ENCODE measurements around the gene MUC2. TPM values are rescaled to one million over a fixed set of nuclear protein-coding genes. Genes with fewer than 3 reads are reported as not detected.

MUC2 gene
- total and polyA plus RNA-seq, 9 of the 15 experiments (the other 6 are each of a cell fraction or from before 2014, with no cell fraction given), result under 0.01 to 0.18 TPM; not detected in 7

DNA sequence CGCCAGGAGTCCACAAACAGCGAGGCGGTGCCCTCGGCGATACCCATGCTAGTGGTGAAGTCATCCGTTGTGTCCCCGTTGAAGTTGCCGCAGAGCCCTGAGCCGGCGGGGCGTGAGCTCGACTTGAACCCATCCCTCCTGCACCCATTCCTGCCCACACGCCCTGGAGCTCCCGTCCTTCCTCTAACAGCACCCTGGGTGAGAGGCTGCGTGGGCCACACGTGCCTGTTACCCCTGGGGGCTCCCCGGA lies 46.5 kb upstream of the MUC2 start:
- DNase-seq (ENCODE audit: extremely low read depth in 1 of 4, low spot score in 3 of 4), result no peak
- no peak for FAIRE-seq
- POLR2A ChIA-PET, result interaction anchor here (0.7 kb wide), 1 partner anchor 197 kb away, joined by 3 read pairs; no protein-coding TSS in a partner anchor
- Histone ChIP-seq H3K4me2 (ENCODE audit: insufficient read depth, low read length) (no peak overlapping the region), H4K20me1 (replicated peaks; ENCODE audit: control insufficient read depth, insufficient read depth, low read length) (no peaks in the 10 kb centered on the region; the same call in 1 of the 2 replicates), H3K36me3 (ENCODE audit: control insufficient read depth, insufficient read depth, low read length) (no peaks in the 10 kb centered on the region), H3K9me1 (ENCODE audit: control insufficient read depth, insufficient read depth, low read length) (peaks cover 2% of the 10 kb centered on the region), H3K9ac (ENCODE audit: insufficient read depth in 1 of 2, low read depth in 2 of 2, low read length in 2 of 2) (no peak overlapping the region), H3K27ac (ENCODE audit: extremely low read depth, low read depth, low read length) (no peak overlapping the region), H3K4me1 (replicated peaks in 1 of 2; ENCODE audit: control insufficient read depth in 2 of 2, insufficient read depth in 2 of 2, low read length in 2 of 2) (peaks cover 0 to 70% of the 10 kb centered on the region in 2 experiments; a peak in 2 of 5 replicates), H3K4me3 (no peak overlapping the region), H3K9me3 (replicated peaks; ENCODE audit: control insufficient read depth, insufficient read depth, low read depth, low read length) (no peaks in the 10 kb centered on the region), H3K79me2 (ENCODE audit: control insufficient read depth, insufficient read depth, low read length) (no peaks in the 10 kb centered on the region), H3K27me3 (ENCODE audit: control insufficient read depth in 2 of 2, insufficient read depth in 2 of 2, low read length in 2 of 2) (peaks cover 0 to 57% of the 10 kb centered on the region in 2 experiments; a peak in 3 of 5 replicates), H2AFZ (ENCODE audit: low read depth, low read length) (no peak overlapping the region)
- intact Hi-C loops (cut with micrococcal nuclease), result no loop called here
- TF ChIP-seq, protein P1, sequence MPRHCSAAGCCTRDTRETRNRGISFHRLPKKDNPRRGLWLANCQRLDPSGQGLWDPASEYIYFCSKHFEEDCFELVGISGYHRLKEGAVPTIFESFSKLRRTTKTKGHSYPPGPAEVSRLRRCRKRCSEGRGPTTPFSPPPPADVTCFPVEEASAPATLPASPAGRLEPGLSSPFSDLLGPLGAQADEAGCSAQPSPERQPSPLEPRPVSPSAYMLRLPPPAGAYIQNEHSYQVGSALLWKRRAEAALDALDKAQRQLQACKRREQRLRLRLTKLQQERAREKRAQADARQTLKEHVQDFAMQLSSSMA (CRISPR knock-in tag; IDR thresholded peaks at IDR 0.05), result no peak
- no peak for TF ChIP-seq WHSC1 (IDR thresholded peaks at IDR 0.05; ENCODE audit: low read length)
- TF ChIP-seq, protein P2, sequence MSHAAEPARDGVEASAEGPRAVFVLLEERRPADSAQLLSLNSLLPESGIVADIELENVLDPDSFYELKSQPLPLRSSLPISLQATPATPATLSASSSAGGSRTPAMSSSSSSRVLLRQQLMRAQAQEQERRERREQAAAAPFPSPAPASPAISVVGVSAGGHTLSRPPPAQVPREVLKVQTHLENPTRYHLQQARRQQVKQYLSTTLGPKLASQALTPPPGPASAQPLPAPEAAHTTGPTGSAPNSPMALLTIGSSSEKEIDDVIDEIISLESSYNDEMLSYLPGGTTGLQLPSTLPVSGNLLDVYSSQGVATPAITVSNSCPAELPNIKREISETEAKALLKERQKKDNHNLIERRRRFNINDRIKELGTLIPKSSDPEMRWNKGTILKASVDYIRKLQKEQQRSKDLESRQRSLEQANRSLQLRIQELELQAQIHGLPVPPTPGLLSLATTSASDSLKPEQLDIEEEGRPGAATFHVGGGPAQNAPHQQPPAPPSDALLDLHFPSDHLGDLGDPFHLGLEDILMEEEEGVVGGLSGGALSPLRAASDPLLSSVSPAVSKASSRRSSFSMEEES (CRISPR knock-in tag; IDR thresholded peaks at IDR 0.05), result no peak
- no TSS peak for BruUV-seq (replicated peaks)
- 15% methylated on average over 16 of the region's 17 CpGs for WGBS (ENCODE audit: insufficient coverage, low coverage, missing lambda C conversion rate)
- no peak for ATAC-seq
- in situ Hi-C loops (cut with MboI), result no loop called here
- CTCF ChIA-PET (ENCODE audit: low intra/inter-chr PET ratio), result no interaction called here

DNA sequence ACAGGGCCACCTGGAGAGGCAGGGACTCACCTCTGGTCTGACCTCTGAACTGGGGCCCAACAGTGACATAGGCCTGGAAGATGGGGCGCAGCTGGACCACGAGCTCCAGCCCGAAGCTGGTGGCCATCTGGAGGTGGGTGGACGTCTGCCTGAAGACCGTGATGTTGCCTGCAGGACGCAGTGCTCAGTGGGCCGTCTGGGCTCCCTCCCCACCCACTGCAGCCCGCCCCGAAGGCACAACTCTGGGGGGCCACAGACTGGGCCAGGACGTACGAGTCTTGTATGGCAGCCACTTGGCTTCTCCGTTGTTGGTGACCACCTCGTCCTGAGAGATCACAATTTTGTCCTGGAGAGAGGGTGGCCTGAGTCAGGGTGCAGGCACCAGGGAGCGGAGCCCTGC lies 46.1 kb upstream of the MUC2 start:
- no peaks in the 10 kb centered on the region for H3K9me1 ChIP-seq (ENCODE audit: control insufficient read depth, insufficient read depth, low read length)
- CTCF ChIA-PET (ENCODE audit: low intra/inter-chr PET ratio), result no interaction called here
- no peak overlapping the region for H3K9ac ChIP-seq (ENCODE audit: insufficient read depth in 1 of 2, low read depth in 2 of 2, low read length in 2 of 2)
- H3K27ac ChIP-seq (ENCODE audit: extremely low read depth, low read depth, low read length), result no peak overlapping the region
- in situ Hi-C loops (cut with MboI) (no loop called here), intact Hi-C loops (cut with micrococcal nuclease) (no loop called here)
- no peak overlapping the region for H2AFZ ChIP-seq (ENCODE audit: low read depth, low read length)
- H3K4me3 ChIP-seq, result no peak overlapping the region
- no peaks in the 10 kb centered on the region for H3K9me3 ChIP-seq (replicated peaks; ENCODE audit: control insufficient read depth, insufficient read depth, low read depth, low read length)
- no peaks in the 10 kb centered on the region for H3K36me3 ChIP-seq (ENCODE audit: control insufficient read depth, insufficient read depth, low read length)
- BruUV-seq (replicated peaks), result no TSS peak
- no peak for ATAC-seq
- H4K20me1 ChIP-seq (replicated peaks; ENCODE audit: control insufficient read depth, insufficient read depth, low read length), result no peaks in the 10 kb centered on the region; the same call in 1 of the 2 replicates
- peaks cover 0 to 53% of the 10 kb centered on the region in 2 experiments; a peak in 3 of 5 replicates for H3K27me3 ChIP-seq (ENCODE audit: control insufficient read depth in 2 of 2, insufficient read depth in 2 of 2, low read length in 2 of 2)
- DNase-seq (ENCODE audit: extremely low read depth in 1 of 4, low spot score in 3 of 4), result no peak
- no peak overlapping the region for H3K4me2 ChIP-seq (ENCODE audit: insufficient read depth, low read length)
- no peak for FAIRE-seq
- peaks cover 0 to 71% of the 10 kb centered on the region in 2 experiments; a peak in 2 of 5 replicates for H3K4me1 ChIP-seq (replicated peaks in 1 of 2; ENCODE audit: control insufficient read depth in 2 of 2, insufficient read depth in 2 of 2, low read length in 2 of 2)
- POLR2A ChIA-PET, result no interaction called here
- no peaks in the 10 kb centered on the region for H3K79me2 ChIP-seq (ENCODE audit: control insufficient read depth, insufficient read depth, low read length)
- WGBS (ENCODE audit: insufficient coverage, low coverage, missing lambda C conversion rate), result 5% methylated on average over 9 of the region's 14 CpGs
- TF ChIP-seq TEAD1 (CRISPR knock-in tag; IDR thresholded peaks at IDR 0.05) (no peak), ZFP1 (CRISPR knock-in tag; IDR thresholded peaks at IDR 0.05) (no peak), ZNF384 (IDR thresholded peaks at IDR 0.05; ENCODE audit: low read depth, low read length) (no peak)
